ENCODE results near the gene ATXN7L1.

The ATXN7L1 gene

DNA sequence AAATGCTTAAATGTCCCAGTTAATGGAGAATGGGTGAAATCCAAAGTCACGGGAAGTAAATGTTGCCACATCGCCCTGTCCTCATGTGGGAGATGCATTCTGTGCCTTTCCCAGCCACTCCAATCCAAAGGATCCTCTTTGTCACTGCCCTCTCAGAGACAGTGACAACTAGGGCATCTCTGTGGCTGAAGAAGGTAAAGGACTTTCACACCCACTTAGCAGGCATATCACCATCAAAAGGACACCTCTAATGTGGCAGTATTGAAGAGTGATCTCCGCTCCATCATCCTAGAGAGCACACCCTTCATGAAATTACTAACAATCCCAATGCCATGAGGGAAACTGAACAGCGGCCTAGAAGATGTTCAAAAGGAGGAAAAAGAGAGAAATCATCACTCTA is 13.6 kb downstream of the ATXN7L1 start:
- no peak overlapping the region for H3K27ac ChIP-seq
- TF ChIP-seq, protein P1, sequence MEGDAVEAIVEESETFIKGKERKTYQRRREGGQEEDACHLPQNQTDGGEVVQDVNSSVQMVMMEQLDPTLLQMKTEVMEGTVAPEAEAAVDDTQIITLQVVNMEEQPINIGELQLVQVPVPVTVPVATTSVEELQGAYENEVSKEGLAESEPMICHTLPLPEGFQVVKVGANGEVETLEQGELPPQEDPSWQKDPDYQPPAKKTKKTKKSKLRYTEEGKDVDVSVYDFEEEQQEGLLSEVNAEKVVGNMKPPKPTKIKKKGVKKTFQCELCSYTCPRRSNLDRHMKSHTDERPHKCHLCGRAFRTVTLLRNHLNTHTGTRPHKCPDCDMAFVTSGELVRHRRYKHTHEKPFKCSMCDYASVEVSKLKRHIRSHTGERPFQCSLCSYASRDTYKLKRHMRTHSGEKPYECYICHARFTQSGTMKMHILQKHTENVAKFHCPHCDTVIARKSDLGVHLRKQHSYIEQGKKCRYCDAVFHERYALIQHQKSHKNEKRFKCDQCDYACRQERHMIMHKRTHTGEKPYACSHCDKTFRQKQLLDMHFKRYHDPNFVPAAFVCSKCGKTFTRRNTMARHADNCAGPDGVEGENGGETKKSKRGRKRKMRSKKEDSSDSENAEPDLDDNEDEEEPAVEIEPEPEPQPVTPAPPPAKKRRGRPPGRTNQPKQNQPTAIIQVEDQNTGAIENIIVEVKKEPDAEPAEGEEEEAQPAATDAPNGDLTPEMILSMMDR (IDR thresholded peaks at IDR 0.05; ENCODE audit: low read depth, low read length, missing control alignments), result no peak

DNA sequence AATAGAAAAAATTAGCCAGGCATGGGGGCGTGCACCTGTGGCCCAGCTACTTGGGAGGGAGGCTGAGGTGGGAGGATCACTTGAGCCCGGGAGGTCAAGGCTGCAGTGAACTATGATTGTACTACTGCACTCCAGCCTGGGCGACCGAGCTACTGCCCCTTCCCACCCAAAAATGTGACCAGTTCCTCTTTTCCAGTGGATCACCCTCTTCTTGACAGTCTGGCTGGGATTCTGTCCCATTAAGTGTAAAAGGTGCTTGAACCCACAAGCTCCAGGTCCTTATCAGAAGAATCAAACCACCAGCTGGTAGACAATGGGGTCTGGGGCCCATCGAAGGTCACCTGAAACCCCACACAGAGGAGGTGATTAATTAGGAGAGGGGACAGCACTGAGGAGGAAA is 14.1 kb downstream of the ATXN7L1 start:
- TF ChIP-seq, protein P1 (IDR thresholded peaks at IDR 0.05; ENCODE audit: low read depth, low read length, missing control alignments), result no peak
- no peaks in the 10 kb centered on the region for H3K36me3 ChIP-seq (replicated peaks)
- no peak overlapping the region for H3K27ac ChIP-seq
- no peak for DNase-seq
- H3K4me3 ChIP-seq (ENCODE audit: low read depth, low read length), result no peak overlapping the region
- H3K27me3 ChIP-seq (replicated peaks), result no peaks in the 10 kb centered on the region
- in situ Hi-C loops (cut with HindIII; ENCODE audit: low pct_ligation_motif_present, low sequenced_read_pairs), result no loop called here

More for the DNA sequence above, 13.6 kb downstream of the ATXN7L1 start:
- in situ Hi-C loops (cut with HindIII; ENCODE audit: low pct_ligation_motif_present, low sequenced_read_pairs), result no loop called here
- DNase-seq, result no peak
- H3K4me3 ChIP-seq (ENCODE audit: low read depth, low read length), result no peak overlapping the region
- H3K36me3 ChIP-seq (replicated peaks), result no peaks in the 10 kb centered on the region
- no peaks in the 10 kb centered on the region for H3K27me3 ChIP-seq (replicated peaks)

DNA sequence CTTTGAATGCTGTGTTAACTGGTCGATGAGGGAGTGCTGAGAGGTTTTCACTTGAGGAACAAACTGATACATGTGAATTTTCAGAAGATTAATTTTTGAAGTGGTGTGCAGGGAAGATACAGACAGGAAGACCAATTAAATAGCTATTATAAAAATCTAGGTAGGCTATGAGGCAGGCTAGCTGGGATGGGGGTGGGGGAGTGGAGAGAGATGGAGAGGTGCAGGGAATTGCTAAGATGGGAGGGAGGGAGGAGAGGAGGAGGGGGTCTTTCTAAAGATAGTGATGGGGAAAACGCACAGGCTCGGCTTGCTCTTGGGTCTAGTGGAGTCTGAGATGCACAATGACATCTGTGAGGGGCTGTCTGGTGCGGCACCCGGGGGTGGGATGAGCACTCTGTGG is 15.2 kb downstream of the ATXN7L1 start:
- no peak overlapping the region for H3K27ac ChIP-seq
- H3K36me3 ChIP-seq (replicated peaks), result no peaks in the 10 kb centered on the region
- H3K27me3 ChIP-seq (replicated peaks), result no peaks in the 10 kb centered on the region
- in situ Hi-C loops (cut with HindIII; ENCODE audit: low pct_ligation_motif_present, low sequenced_read_pairs), result no loop called here
- no peak overlapping the region for H3K4me3 ChIP-seq (ENCODE audit: low read depth, low read length)
- TF ChIP-seq, protein P1 (IDR thresholded peaks at IDR 0.05; ENCODE audit: low read depth, low read length, missing control alignments), result no peak
- no peak for DNase-seq

DNA sequence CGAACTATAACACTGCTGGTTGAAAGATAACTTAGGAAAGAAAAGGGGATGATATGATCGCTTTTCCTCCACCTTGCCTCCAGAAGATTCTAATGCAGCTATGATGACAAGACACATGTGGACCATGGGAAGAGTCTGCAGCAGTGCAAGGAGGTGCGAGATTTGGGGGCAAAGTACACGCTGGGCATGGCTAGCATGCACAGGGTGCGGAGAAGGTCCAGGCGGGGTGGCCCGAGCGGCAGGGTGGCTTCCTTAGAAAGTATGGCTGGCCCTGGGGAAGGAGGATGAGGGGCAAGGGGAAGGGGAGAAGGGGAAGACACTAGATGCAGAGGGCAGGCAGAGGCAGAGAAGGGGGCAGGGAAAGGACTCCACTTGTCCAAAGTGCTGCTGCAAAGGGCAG is 15.6 kb downstream of the ATXN7L1 start:
- H3K27me3 ChIP-seq (replicated peaks), result no peaks in the 10 kb centered on the region
- H3K36me3 ChIP-seq (replicated peaks), result no peaks in the 10 kb centered on the region
- in situ Hi-C loops (cut with HindIII; ENCODE audit: low pct_ligation_motif_present, low sequenced_read_pairs), result no loop called here
- TF ChIP-seq, protein P1 (IDR thresholded peaks at IDR 0.05; ENCODE audit: low read depth, low read length, missing control alignments), result no peak
- DNase-seq, result no peak
- H3K4me3 ChIP-seq (ENCODE audit: low read depth, low read length), result no peak overlapping the region
- no peak overlapping the region for H3K27ac ChIP-seq

DNA sequence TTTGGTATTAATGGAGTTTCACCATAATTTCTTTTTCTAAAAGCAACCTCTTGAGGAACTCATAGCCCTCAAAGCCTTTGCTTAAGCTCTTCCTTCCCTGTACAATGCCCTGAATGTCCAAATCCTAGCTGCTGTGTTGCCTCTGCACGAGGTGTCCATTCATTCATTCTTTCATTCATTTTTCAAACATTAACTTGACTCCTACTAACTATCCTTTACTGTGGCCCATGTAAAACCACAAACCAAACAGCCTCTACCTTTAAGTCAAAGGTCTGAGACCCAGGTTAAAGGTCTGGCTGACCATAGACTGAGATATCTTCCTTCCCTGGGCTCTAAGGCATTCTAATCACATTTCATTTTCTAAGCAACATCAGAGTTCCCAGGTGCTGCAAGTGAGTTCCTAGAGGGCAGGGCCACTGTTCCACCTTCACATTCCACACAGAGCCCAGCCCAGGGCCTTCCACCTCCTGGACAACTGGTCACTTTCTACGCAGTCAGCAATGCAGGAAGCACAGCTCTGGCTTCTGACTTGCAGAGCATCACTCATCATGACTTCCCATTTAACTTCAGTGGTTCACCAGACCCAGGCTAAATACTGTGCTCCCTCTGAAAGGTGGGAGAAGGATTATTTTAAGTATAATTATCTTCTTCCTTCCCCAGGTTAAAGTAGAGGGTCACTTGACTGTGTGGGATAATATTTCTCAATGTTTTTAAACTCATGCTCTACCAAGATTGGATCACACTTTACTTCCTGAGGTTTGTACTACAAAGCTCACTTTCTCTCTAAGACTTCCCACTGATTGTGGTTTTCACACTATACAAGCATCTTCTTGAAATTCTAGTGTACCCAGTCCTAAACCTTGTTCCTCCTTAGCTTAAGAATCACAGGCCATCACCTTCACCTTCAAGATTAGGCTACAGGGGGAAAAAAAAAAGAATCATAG is 19.1 kb downstream of the ATXN7L1 start:
- H3K36me3 ChIP-seq (replicated peaks), result no peaks in the 10 kb centered on the region
- H3K27ac ChIP-seq, result no peak overlapping the region
- TF ChIP-seq, protein P1 (IDR thresholded peaks at IDR 0.05; ENCODE audit: low read depth, low read length, missing control alignments), result no peak
- no peak overlapping the region for H3K4me3 ChIP-seq (ENCODE audit: low read depth, low read length)
- in situ Hi-C loops (cut with HindIII; ENCODE audit: low pct_ligation_motif_present, low sequenced_read_pairs), result no loop called here
- no peaks in the 10 kb centered on the region for H3K27me3 ChIP-seq (replicated peaks)
- DNase-seq, result no peak
